AG09319 (cell line): Measurements from ENCODE around the gene SCAI.
"Not testable (repeated sequence)": the region's sequence is repeated elsewhere in the genome, so short reads cannot be mapped to it uniquely, and the experiment has no call there.

ENCODE experiments used
- DNase-seq: peaks from one replicate; pipeline ENCODE4 v3.0.0-alpha.2; 2010; ENCODE audit warnings: low read depth; ENCODE audit errors: extremely low read depth
- TF ChIP-seq, protein P1 (sequence below): IDR thresholded peaks from 2 replicates; pipeline ENCODE4 v1.5.1; 2011; ENCODE audit warnings: low read depth, mild to moderate bottlenecking, inconsistent platforms, low read length, moderate library complexity

The SCAI gene

DNA sequence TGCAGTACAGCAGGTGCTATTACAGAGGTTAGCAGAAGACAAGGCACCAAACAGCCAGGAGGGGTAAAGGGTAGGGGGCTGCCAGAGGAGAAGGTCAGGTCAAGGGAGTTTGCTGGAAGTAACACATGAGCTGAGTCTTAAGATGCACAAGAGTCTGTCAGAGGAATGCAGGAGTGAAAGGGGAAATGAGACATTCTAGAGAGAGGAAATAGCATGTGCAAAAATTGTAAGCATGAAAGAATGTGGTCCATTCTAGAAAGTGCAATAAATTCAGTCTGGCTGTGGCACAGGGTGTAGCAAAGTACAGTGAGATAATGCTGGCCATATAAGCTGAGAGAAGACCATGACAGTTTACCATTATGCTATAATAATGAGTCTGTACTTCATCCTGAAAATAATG lies 209.0 kb downstream of the SCAI start:
- TF ChIP-seq, protein P1, sequence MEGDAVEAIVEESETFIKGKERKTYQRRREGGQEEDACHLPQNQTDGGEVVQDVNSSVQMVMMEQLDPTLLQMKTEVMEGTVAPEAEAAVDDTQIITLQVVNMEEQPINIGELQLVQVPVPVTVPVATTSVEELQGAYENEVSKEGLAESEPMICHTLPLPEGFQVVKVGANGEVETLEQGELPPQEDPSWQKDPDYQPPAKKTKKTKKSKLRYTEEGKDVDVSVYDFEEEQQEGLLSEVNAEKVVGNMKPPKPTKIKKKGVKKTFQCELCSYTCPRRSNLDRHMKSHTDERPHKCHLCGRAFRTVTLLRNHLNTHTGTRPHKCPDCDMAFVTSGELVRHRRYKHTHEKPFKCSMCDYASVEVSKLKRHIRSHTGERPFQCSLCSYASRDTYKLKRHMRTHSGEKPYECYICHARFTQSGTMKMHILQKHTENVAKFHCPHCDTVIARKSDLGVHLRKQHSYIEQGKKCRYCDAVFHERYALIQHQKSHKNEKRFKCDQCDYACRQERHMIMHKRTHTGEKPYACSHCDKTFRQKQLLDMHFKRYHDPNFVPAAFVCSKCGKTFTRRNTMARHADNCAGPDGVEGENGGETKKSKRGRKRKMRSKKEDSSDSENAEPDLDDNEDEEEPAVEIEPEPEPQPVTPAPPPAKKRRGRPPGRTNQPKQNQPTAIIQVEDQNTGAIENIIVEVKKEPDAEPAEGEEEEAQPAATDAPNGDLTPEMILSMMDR, result no peak
- no peak for DNase-seq

DNA sequence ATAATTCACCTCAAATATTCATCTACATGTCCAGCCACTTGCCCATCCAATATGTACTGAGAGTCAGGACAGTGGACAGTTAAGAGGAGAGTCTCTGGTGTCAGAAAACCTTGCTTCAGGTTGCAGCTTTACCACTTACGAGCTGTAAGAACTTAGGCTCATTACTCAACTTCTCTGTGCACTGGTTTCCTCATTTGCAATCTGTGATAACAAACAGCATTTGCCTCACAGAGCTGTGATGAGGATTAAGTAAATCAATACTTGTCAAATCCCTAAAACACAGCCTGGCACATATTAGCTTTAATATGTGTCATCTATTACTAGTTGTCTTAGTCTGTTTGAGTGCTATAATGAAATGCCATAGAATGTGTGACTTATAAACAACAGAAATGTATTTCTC lies 211.0 kb downstream of the SCAI start:
- DNase-seq, result no peak
- TF ChIP-seq, protein P1, result no peak

GRCh38 chr9:124929464-124929863 lies 213.9 kb downstream of the SCAI start:
- TF ChIP-seq, protein P1, result no peak
- no peak for DNase-seq

GRCh38 chr9:124928116-124928515 lies 215.2 kb downstream of the SCAI start:
- TF ChIP-seq, protein P1, result no peak
- DNase-seq, result no peak

- not testable (repeated sequence) for DNase-seq
Measured at GRCh38 chr9:124920394-124920793, 222.9 kb downstream of the SCAI start.

- TF ChIP-seq, protein P1, result no peak
- DNase-seq, result no peak
Measured at GRCh38 chr9:124914753-124915405, 228.4 kb downstream of the SCAI start.

GRCh38 chr9:124913378-124913777 lies 229.9 kb downstream of the SCAI start:
- DNase-seq, result no peak
- TF ChIP-seq, protein P1, result no peak

- TF ChIP-seq, protein P1, result no peak
- DNase-seq, result no peak
Measured at GRCh38 chr9:124911766-124912165, 231.6 kb downstream of the SCAI start.
